Measurements from ENCODE around the gene SH3PXD2A.

Gene SH3PXD2A

DNA sequence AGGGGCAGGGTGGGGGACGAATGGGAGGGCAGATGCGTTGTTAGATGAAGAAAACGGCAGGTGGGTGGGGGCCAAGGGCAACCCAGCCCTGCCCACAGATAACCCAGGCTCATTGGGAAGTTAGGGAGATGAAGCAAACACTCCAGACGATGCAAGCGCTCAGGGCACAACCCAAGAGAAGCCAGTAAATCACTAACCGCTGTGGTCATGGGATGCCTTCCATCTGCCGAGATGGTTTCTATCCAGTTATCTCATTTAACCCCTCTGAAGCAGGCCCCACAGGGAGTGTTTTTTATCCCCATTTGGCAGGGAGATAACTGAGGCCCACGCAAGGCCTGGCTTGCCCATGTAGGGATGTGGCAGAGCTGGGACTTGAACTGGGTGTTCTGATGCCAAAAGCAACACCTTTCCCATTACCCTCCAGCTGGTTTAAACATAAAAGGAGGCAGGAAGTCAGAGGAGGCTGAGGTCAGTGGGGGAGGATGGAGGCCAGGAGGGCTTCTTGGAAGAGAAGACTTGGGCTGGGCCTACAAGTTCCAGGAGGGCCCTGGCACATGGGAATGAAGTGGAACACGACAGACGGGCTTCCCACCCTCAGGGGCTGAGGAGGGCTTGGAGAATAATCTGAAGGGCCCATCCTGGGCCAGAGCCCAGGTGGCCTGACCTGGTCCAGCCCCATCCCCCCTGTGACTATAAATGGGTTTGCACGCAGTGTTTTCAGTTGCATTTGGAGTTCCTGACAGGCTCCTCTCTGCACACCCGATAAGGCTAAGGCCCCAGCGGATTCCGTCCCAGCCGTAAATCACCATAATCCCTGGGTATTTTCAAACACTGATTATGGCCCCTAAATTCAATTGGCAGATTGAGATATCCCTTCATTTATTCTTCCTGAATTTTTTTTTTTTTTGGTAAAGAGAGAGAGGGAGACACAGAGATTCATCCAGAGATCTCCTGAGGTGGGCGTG, 281.0 kb downstream of the SH3PXD2A start:
- no peak for DNase-seq

DNA sequence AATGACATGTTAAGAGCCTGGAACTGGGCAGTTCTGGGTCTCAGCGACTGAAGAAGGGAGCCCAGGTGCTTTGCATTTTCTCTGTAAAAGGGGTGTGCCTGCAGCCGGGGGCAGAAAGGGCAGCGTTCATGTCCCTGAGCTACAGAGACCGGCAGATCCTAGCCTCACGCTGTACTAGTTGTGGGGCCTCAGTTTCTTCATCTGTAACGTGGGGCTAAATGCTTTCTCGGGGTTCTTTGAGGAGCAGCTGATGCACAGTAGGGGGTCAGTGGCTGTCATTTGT, 282.2 kb downstream of the SH3PXD2A start:
- DNase-seq = no peak

DNA sequence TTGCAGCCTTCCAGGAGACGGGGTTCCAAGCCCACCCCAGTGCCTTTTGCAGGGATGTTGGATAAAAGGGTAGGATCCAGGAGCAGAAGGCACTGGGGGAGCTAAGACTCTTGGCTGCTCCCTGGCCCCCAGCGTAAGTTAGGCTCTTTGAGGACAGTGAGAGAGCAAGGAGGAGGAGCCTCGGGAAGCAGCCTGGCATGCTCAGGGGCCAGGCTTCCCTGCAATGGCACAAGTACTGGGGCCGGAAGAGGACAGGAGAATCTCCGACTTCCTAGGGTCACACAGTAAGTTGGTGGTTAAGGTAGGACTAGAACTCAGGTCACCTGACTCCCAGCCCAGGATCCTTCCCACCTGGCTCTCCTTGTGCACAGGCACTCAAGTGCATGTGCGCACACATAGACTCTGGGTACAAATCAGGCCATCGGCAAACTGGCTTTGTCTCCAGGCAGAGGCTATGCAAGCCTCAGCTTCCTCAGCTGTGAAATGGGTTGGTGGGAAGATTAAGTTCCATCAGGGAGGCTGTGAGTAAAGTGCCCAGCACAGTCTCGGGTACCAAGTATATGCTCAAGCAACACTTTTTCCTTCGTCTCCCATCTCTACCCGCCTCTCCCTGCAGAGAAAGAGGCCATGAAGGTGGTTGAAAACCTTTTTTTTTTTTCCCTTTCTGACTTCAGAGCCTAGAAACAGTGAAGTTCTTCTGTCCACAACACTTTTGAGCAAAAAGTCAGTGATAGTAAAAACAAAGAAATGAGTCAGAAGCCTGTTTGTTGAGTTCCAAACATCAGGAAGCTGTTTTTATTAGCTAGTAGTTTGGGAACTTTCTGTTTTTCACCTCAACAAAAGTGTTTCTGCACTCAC, 282.8 kb downstream of the SH3PXD2A start:
- no peak for DNase-seq

DNA sequence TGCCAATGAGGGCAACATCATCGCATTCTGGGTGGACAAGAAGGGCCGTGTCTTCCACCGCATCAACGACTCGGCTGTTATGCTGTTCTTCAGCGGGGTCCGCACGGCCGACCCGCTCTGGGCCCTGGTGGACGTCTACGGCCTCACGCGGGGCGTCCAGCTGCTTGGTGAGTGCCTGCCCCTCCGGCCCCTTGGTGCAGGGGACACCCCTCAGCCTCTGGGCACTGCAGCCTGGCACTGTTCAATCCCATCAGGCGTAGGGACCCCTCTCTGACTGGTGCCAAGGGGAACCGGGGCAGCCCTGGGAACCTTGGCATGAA, 283.8 kb downstream of the SH3PXD2A start:
- no peak for DNase-seq

DNA sequence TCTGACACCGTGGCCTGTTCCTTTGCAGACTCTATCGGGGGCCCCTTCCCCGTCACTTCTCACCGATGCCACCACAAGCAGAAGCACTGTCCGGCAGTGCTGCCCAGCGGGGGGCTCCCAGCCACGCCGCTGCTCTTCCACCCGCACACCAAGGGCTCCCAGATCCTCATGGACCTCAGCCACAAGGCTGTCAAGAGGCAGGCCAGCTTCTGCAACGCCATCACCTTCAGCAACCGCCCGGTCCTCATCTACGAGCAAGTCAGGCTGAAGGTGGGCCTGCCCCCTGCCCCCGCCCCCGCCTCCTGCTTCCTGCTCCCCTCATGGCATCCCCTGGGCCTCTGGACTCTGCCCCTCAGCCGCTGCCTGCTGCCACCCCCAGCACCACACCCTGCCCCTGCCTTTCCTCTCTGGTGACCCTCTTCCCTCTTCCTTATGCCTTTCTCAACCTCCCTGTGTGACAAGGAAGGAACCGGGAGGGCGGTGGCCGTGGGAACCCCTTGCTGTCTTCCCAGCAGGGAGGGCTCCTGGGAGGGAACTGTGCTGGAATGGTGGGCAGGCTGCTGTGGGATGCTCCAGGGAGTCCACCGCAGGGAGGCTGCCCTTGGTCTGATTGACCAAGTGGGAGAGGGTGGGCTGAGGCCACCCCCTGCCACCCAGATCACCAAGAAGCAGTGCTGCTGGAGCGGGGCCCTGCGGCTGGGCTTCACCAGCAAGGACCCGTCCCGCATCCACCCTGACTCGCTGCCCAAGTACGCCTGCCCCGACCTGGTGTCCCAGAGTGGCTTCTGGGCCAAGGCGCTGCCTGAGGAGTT, 284.3 kb downstream of the SH3PXD2A start:
- DNase-seq = no peak

DNA sequence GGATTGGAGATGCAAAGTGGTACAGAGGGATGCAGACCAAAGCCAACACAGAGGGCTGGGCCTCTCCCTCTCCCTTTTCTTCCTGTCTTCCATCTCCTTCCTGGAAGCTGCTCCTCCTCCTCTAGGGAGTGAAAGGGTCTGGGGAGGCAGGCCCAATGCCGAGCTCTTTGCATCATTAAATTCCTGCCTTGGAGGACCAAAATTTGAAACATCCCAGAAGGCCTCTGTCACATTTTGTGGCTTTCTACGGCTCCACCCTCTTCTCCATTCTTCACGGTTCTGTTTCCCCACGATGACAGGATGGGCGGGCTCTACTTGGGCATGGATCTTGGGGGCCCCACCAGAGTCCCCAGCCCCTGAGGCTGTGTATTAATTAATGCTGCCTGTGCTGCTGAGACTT, 285.5 kb downstream of the SH3PXD2A start:
- no peak for DNase-seq

DNA sequence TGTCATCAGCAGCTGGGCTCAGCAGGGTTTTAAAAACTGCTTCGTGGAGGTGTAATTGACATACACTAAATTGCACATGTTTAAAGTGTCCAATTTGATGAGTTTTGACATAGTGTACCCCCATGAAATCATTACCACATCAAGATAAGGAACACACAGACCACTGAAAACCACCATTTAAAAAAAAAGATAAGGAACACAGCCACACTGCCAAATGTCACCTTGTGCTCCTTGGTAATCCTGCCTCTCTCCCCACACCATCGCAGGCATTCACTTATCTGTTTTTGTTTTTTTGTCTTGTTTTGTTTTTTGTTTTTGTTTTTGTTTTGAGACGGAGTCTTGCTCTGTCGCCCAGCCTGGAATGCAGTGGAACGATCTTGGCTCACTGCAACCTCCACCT, 286.9 kb downstream of the SH3PXD2A start:
- DNase-seq = no peak

DNA sequence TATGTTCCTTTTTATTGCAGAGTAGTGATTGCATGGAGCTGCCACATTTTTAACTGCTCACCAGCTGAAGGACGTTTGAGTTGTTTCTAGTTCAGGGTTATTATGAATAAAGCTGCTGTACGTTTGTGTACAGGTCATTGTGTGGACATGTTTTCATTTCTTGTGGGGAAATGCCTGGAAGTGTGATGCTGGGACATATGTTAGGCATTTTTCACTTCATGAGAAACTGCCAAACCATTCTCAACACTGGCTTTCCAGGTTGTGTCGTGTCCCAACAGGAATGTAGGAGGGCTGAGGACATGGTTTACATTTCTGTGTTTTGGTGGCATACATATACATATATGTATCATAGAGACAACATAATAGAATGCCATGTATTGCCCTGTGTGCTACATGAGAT, 288.8 kb downstream of the SH3PXD2A start:
- DNase-seq = no peak

DNA sequence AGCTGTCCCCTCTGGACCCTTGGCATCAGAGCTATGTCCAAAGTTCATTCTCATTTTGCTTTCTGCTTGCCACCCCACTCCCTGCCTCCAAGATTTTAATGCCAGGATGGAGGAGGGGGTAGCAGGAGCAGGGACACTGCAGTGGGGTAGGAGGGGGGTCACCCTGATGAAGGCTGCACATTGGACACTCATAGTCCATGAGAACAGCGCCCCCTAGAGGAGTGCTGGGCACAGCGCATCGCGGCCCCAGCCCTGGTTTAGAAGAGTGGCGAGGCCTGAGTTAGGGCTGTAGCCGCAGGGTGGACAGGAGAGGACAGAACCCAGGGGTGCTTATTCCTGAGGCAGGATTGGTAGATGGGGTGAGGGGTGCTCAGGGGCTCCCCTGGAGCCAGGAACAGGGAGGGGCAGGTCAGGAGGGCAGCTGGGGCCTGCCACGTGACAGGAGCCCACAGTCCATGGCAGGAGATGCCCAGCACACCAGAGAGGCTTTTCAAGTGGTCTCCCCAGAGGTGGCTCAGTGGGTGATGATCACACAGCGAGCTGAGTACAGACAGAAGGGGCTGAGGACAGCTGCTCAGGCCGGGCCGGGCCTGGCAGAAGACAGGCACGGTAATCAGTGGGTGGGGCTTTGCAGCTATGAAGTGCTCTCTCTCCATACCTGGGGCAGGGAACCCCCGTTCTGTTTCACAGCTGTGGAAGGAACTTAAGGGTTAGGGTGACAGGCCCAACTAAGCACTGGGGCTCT, 290.4 kb downstream of the SH3PXD2A start:
- DNase-seq = no peak

DNA sequence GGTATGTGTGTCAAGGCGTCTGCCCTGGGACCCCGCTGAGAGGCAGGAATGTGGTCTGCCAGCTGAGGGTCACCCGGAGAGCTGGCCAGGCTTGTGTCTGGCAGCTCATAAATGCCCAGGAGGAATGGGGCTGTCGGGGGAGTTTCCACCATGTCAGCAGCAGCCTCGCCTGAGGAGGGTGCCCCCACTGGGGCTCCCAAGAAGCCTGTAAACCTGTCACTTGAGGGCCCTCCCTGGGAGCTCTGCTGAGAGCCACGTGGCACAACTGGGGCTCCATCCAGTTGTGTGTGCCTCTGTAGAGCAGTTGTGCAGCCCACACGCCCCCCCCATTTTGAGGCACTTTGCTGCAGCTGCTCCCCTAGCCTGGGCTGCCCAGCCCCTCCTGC, 291.3 kb downstream of the SH3PXD2A start:
- no peak for DNase-seq

DNA sequence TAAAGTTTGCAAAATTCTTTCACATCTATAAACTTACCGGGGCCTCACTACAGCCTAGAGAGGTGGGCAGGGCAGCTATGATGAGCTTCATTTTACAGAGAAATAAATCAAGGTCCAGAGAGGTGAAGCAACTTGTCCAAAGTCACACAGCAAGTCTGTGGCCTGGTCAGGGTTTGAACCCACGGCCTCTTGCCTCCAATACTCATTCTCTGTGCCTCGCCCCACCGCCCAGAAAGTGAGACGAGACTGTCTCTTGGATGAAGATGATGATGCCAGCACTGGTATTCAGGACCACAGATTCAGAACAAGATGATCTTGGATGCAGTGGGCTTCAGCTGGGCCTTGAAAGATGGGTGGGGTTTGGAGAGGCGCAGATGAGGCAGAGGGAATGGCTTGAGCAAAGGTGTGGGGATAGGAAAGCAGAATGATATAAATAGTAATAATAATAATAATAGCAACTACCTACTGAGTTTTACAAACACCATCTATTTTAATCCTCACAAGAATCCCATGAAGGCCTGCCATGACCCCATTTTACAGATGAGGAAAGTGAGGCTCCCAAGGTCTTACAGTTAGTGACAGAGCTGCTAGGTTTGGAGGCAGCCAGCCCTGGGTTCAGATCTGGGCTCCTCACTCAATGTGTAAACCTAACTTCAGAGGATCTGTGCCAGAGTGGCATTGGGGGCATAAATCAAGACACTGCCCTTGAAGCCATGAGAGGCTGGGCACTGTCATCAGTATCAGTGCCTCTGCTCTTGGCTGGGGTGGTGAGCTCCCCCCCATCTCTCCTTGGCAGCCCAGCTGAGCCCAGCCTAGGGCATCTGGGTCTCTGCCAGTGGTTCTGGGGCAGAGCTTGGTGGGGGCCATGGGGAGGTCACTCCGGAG, 291.9 kb downstream of the SH3PXD2A start:
- DNase-seq = no peak

DNA sequence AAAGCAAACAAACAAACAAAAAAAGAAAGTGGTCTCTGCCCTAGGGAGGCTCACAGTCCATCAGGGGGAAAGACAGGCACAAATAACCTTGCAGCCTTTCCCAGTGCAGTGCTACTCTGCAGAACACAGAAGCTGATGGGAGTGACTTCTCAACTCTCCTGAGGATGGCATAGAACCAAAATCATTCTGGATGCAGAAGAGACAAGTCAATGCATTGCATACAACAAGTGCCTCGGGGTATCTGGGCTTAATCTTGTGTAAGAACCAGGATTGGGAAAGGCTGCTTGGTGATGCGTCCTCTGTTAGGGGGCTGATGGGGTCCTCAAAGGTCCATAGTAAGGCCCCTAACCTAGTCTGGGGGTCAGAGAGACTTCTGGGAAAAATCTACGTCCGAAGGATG, 293.0 kb downstream of the SH3PXD2A start:
- no peak for DNase-seq

DNA sequence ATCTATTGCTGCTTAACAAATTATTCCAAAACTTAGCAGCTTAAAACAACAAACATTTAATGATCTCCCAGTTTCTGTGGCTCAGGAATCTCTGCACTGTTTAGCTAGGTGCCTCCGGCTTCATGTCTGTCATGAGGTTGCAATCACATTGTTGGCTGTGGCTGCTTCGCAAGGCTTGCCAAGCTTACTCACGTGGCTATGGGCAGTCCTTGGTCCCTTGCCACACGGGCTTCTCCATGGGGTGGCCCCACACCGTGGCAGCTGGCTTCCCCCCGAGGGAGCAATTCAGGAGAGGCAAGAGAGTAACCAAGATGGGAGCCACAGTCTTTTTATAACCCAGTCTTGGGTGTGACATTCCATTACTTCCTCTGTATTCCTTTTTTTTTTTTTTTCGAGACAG, 294.5 kb downstream of the SH3PXD2A start:
- DNase-seq = no peak

DNA sequence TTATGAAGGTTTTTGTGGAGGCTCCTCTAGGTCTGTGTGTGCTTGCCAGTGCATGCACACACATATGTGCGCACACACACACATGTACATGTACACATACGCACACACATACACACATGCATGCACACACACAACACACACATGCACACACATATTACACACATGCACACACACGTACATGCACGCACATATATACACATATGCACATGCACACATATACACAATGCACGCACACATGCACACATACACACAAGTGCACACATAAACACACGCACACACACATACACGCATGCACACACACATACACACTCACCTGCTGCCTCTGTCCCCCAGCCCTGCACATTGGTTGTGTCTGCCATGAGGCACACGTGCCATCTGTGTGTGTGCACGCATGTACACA, 295.6 kb downstream of the SH3PXD2A start:
- DNase-seq = no peak

DNA sequence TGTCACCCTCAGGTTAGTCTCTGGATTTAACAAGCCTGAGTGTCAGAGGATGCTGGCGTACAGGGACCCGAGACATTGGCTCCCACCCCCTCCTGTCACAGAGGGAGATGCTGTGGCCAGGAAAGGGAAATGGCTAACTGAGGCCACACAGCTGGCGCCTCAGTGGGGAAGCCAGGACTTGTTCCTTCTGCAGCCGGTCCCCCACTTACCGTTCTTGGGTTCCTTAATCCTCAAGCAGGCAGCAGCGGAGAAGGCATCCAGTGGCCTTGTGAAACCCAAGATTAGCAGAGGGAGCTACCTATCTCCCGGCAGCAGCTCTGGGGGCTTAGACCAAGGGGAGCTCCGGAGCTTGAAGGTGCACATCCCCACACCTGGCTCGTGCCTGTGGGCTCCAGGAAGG, 296.5 kb downstream of the SH3PXD2A start:
- DNase-seq = no peak

DNA sequence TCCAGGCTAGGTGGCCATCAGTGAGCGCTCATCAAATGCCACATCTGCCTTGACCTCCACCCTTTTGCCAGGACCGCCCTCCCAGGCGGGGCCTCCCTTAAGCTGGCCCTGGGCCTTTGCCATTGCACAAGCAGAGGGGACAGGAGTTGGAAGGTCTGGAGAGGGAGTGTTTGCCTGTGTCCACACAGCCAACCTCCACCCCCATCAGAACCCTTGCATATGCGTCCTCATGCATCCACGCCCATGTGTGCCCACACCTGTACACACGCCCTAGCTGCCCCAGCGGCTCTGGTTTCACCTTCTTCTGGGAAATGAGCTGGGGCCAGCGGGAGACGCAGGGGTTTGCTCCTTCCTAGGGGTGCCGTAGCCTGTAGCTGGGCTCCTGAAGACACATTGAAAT, 297.9 kb downstream of the SH3PXD2A start:
- DNase-seq = no peak

DNA sequence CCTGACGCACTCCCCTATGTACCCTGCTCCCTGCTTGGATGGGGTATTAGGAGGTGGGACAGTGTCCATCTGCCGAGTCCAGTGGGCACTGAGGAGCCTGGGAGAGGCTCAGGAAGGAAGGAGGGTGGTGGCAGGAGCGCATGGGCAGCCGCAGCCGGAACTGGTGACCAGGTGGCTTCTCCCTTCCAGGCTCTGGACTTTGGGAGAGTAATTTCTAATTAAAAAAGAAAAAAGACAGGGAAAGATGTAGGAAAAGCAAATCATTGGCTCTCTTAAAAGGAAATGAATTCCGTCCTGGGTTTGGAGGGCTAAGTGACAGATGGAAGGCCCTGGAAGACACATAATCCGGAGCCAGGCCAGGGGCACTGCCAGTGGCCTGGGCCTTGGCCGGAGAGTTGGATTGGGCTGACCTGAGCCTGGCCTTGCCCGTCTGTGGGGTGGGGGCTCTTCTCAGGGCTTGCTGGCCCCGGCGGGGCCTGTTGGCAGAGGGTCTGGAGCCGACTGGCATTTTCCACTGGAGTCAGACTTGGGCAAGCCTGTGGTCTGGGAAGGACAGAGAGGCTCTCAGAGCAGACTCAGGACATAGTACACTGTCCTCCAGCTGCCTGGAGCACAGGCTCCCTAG, 298.9 kb downstream of the SH3PXD2A start:
- no peak for DNase-seq

DNA sequence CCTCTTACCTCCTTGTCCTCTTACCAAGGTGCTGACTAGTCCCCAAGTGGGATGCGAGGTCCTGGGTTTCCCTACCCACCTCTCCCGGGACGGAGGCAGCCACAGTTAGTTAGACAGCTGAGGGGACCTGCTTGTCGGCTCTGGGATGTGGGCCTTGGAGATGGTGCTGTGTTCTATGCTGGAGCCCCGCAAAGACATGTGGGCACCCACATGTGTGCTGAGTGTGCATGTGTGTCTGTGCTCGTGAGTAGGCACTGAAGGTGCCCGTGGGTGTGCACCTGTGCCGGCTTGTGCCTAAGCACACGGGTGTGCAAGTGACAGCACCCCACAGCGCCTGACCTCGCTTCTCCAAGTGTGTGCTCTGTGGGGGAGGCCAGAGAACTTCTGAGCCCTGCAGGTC, 299.7 kb downstream of the SH3PXD2A start:
- DNase-seq = no peak

DNA sequence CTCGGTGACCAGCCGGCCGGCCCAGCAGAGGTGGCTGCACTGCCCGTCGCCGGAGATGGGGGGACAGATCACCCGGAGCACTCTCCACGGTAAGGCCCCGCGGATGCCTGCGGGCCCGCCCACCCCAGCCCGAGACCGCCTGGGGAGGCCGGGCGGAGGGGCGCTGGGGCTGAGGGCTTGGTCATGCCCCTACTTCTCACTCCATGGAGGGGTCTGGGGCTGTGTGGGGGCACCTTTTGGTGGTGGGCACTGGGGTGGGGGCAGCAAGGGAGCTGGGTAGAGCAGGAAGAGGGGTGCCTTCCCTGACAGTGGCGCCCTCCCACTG, 300.1 kb downstream of the SH3PXD2A start:
- no peak for DNase-seq

DNA sequence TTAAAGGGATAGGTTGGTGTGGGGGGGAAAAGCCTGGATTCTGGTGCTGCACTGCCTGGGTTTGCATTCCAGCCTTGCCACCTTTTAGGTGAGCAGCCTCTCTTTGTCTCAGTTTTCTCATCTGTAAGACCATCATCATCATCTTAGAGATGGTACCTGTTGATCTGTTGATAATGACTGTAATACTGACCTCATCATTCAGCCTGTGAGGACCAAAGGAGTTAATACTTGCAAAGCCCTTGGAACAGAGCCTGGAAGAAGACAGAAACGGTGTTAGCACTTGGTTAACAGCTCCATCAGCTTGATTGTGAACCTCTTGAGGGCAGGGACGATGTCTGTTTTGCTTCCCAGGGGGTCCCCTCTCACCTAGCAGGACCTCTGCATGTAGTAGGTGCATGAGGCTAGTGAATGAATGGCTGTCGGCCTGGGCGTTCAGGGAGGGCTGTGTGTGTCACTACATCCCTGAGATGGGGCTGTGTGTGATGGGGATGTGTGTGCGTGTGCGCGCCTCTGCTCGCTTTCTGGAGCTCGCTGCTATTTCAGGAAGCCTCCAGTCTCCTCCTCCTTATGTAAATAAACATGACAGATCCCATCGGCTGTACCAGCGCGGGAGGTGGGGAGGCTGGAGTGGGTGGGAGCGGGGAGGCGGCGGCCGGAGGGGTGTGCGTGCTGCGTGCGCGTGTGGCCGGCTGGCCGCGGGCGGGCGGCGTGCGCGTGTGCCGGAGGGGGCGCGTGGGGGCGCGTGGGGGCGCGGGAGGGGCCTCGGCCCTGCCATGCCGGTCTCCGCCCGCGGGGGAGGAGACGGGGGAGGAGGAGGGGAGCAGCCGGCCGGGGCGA, 300.7 kb downstream of the SH3PXD2A start:
- DNase-seq = no peak

Measured in activated CD4-positive, CD25-positive, alpha-beta regulatory T cell (primary cell).